Calu3 (cell line): ENCODE results near the gene RDH5. TPM values are rescaled to one million over a fixed set of nuclear protein-coding genes. Genes with fewer than 3 reads are reported as not detected.

ENCODE experiments used
- BruUV-seq: library from RNA; stranded (reverse); fragments of 400-500 nt; replicated peaks from 2 replicates; lab custom pipeline; 2021; lab: Mats Ljungman, UMichigan
- CTCF ChIA-PET: fragments of 300-600 bp; sonication (Branson Sonifier 250); formaldehyde crosslinking; loops from one replicate; lab custom pipeline; 2022; ENCODE audit warnings: antibody characterized with exemption; lab: Charles Lee
- DNase-seq: peaks from one replicate; pipeline ENCODE4 v3.0.0; 2022
- H3K27ac Mint-ChIP-seq: one replicate; pipeline ENCODE4 v1.8.0; 2022; ENCODE audit warnings: mixed read lengths; ENCODE audit not compliant: unreplicated experiment
- H3K27me3 Mint-ChIP-seq: one replicate; pipeline ENCODE4 v1.8.0; 2022; ENCODE audit warnings: mixed read lengths; ENCODE audit not compliant: unreplicated experiment
- H3K36me3 Mint-ChIP-seq: one replicate; pipeline ENCODE4 v1.8.0; 2022; ENCODE audit warnings: mild to moderate bottlenecking, moderate library complexity, mixed read lengths; ENCODE audit not compliant: insufficient read depth, unreplicated experiment
- H3K4me1 Mint-ChIP-seq: one replicate; pipeline ENCODE4 v1.8.0; 2022; ENCODE audit warnings: mild to moderate bottlenecking, low read depth, mixed read lengths; ENCODE audit not compliant: unreplicated experiment
- H3K4me3 Mint-ChIP-seq: one replicate; pipeline ENCODE4 v1.8.0; 2022; ENCODE audit warnings: mild to moderate bottlenecking, low read depth, moderate library complexity, mixed read lengths; ENCODE audit not compliant: unreplicated experiment
- H3K9me3 Mint-ChIP-seq: one replicate; pipeline ENCODE4 v1.8.0; 2022; ENCODE audit warnings: low read depth, mixed read lengths; ENCODE audit not compliant: unreplicated experiment
- CTCF ChIP-seq: fragments of 200-600 bp; IDR thresholded peaks from one replicate; pipeline ENCODE4 v1.8.0; 2022; ENCODE audit warnings: antibody characterized with exemption; ENCODE audit not compliant: unreplicated experiment
- intact Hi-C: fragments of 100-400 bp; cut with micrococcal nuclease; formaldehyde crosslinking; loops from one replicate; pipeline ENCODE4 v1.10.0; 2022; ENCODE audit not compliant: unreplicated experiment
- total RNA-seq: library from RNA; stranded (reverse); gene quantifications from 2 replicates; pipeline ENCODE4 v1.2.3, GENCODE V29; 2022

Gene RDH5
- total RNA-seq, 1 experiment from 2014 or later: 11.2 TPM

DNA sequence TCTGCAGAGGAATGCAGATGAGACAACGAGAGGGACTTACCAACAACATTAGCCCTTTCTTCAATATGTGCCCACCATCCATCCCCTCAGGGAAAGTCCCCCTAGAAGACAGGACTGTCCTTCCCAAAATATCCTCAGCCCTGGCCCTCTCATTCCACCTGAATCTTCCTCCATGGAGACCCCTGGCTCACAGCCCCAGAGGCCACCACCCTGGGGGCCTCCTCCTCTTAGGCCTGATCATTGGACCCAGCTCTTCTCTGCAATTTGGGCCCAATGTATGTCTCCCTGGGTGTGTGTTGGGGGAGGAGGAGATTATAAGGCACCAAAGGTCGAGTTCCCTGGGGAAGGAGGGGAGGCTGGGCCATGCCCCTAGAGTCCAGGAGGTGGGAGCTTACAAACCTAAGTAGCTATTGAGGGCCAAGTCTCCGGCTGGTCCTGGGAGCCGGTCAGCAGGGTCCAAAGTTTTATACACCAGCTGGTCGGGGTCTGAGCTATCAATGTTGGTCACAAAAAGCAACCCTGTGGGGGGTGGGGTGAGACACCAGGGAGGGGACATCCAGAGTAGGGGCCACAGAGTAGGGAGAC lies 20.6 kb upstream of the RDH5 start:
- Mint-ChIP-seq H3K4me3 (no peak overlapping the region), H3K27me3 (peaks cover 67% of the 10 kb centered on the region), H3K4me1 (no peaks in the 10 kb centered on the region), H3K27ac (no peak overlapping the region), H3K9me3 (no peaks in the 10 kb centered on the region), H3K36me3 (no peaks in the 10 kb centered on the region)
- CTCF ChIA-PET: interaction anchor here (0.6 to 3.2 kb wide), 2 partner anchors 18 to 60 kb away, joined by 4 to 14 read pairs; a partner anchor contains a TSS
- no peak for DNase-seq
- intact Hi-C loops: no loop called here
- BruUV-seq: no TSS peak
- no peak for TF ChIP-seq CTCF

DNA sequence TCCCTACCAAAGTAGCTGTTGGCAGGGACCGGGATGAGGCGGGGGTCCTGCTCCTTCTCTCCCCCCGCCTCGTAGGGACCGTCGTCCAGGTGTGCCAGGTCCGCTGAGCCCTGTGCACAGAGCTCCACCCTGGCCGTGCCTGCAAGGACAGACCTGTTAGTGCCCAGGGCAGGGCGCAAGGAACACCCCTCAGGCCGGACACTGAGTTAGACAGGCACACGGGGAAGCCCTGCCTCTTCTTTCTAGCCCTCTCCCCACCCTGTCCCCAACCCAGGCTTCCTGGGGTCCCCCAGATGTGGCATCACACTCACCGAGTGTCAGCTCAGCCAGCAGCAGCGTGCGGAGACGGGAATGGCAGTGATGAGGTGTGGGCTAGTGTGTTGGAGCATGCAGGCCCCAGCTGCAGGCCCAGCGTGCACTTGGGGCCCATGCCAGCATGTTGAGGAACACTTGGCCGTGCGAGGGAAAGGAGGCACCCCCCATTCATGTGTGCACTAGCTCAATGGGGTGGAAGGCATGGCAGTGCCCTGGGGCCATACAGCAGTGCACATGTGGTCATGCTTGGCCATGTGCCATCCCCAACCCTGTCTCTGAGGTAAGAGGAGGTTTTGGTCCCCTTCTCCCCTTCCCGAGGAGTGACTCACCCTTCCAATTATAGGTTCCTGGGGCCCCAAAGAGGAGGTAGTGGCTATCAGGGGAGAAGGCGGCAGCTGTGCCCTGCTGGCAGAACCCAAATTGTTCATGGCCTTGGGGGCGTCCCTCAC lies 19.8 kb upstream of the RDH5 start:
- Mint-ChIP-seq H3K27me3 (peaks cover 63% of the 10 kb centered on the region), H3K27ac (no peak overlapping the region), H3K4me3 (no peak overlapping the region), H3K36me3 (no peaks in the 10 kb centered on the region), H3K9me3 (no peaks in the 10 kb centered on the region), H3K4me1 (no peaks in the 10 kb centered on the region)
- CTCF ChIA-PET: interaction anchor here (3.2 kb wide), 1 partner anchor 19 kb away, joined by 14 read pairs; a partner anchor contains a TSS
- no peak for DNase-seq
- intact Hi-C loops: no loop called here
- no TSS peak for BruUV-seq
- no peak for TF ChIP-seq CTCF

GRCh38 chr12:55702861-55703260 lies 17.3 kb upstream of the RDH5 start:
- no peak for DNase-seq
- BruUV-seq: no TSS peak
- H3K36me3 Mint-ChIP-seq: peaks cover 1% of the 10 kb centered on the region
- no peak for TF ChIP-seq CTCF
- intact Hi-C loops: no loop called here
- no peaks in the 10 kb centered on the region for H3K9me3 Mint-ChIP-seq
- no peak overlapping the region for H3K4me3 Mint-ChIP-seq
- H3K27ac Mint-ChIP-seq: no peak overlapping the region
- H3K27me3 Mint-ChIP-seq: peaks cover 57% of the 10 kb centered on the region
- CTCF ChIA-PET: no interaction called here
- H3K4me1 Mint-ChIP-seq: peaks cover 12% of the 10 kb centered on the region

GRCh38 chr12:55703288-55703687 lies 16.9 kb upstream of the RDH5 start:
- Mint-ChIP-seq H3K4me1 (peaks cover 16% of the 10 kb centered on the region), H3K4me3 (no peak overlapping the region), H3K27me3 (peaks cover 58% of the 10 kb centered on the region), H3K9me3 (no peaks in the 10 kb centered on the region), H3K36me3 (peaks cover 5% of the 10 kb centered on the region), H3K27ac (no peak overlapping the region)
- intact Hi-C loops: no loop called here
- no peak for TF ChIP-seq CTCF
- no peak for DNase-seq
- CTCF ChIA-PET: no interaction called here
- no TSS peak for BruUV-seq
